ENCODE results near the gene CDC42BPB. TPM values are rescaled to one million over a fixed set of nuclear protein-coding genes. Genes with fewer than 3 reads are reported as not detected.

The CDC42BPB gene
- total RNA-seq, 1 donor: 118 TPM

- TF ChIP-seq CTCF (IDR thresholded peaks at IDR 0.05; ENCODE audit: extremely low read depth, low read depth, low read length): no peak
These were observed 107.4 kb downstream of the CDC42BPB start for GRCh38 chr14:102949801-102950451.

GRCh38 chr14:102949062-102949800 lies 108.1 kb downstream of the CDC42BPB start:
- H3K9me3 ChIP-seq (ENCODE audit: low read depth, low read length): no peaks in the 10 kb centered on the region
- H3K27me3 ChIP-seq (ENCODE audit: insufficient read depth, low read length): no peaks in the 10 kb centered on the region
- H3K4me2 ChIP-seq (ENCODE audit: insufficient read depth, low read length): no peak overlapping the region
- no peak overlapping the region for H2AFZ ChIP-seq (ENCODE audit: low read length)
- peaks cover 85% of the 10 kb centered on the region for H3K36me3 ChIP-seq (ENCODE audit: insufficient read depth, low read length)
- no peak overlapping the region for H3K4me3 ChIP-seq (ENCODE audit: insufficient read depth, low read length)
- TF ChIP-seq CTCF (IDR thresholded peaks at IDR 0.05; ENCODE audit: extremely low read depth, low read depth, low read length): no peak
- peak; percentile 86 for DNase-seq (ENCODE audit: insufficient read length, low spot score, missing footprints)
- H3K27ac ChIP-seq (ENCODE audit: low read depth, low read length): no peak overlapping the region
- H3K79me2 ChIP-seq (ENCODE audit: insufficient read depth, low read length): no peaks in the 10 kb centered on the region
- peaks cover 17% of the 10 kb centered on the region for H4K20me1 ChIP-seq (ENCODE audit: insufficient read depth, low read length)
- no peaks in the 10 kb centered on the region for H3K4me1 ChIP-seq (ENCODE audit: insufficient read depth, low read length)

More at GRCh38 chr14:102949801-102950451, 107.4 kb downstream of the CDC42BPB start:
- Histone ChIP-seq H2AFZ (ENCODE audit: low read length) (no peak overlapping the region), H3K4me2 (ENCODE audit: insufficient read depth, low read length) (no peak overlapping the region), H3K27me3 (ENCODE audit: insufficient read depth, low read length) (no peaks in the 10 kb centered on the region), H3K36me3 (ENCODE audit: insufficient read depth, low read length) (peaks cover 87% of the 10 kb centered on the region), H3K27ac (ENCODE audit: low read depth, low read length) (no peak overlapping the region), H4K20me1 (ENCODE audit: insufficient read depth, low read length) (peaks cover 17% of the 10 kb centered on the region), H3K9me3 (ENCODE audit: low read depth, low read length) (no peaks in the 10 kb centered on the region), H3K4me1 (ENCODE audit: insufficient read depth, low read length) (no peaks in the 10 kb centered on the region), H3K79me2 (ENCODE audit: insufficient read depth, low read length) (no peaks in the 10 kb centered on the region), H3K4me3 (ENCODE audit: insufficient read depth, low read length) (no peak overlapping the region)
- peak; percentile 91 for DNase-seq (ENCODE audit: insufficient read length, low spot score, missing footprints)

GRCh38 chr14:102948698-102949061 lies 108.7 kb downstream of the CDC42BPB start:
- Histone ChIP-seq H3K4me3 (ENCODE audit: insufficient read depth, low read length) (no peak overlapping the region), H3K4me2 (ENCODE audit: insufficient read depth, low read length) (no peak overlapping the region), H3K79me2 (ENCODE audit: insufficient read depth, low read length) (no peaks in the 10 kb centered on the region), H3K27ac (ENCODE audit: low read depth, low read length) (no peak overlapping the region), H2AFZ (ENCODE audit: low read length) (no peak overlapping the region), H3K9me3 (ENCODE audit: low read depth, low read length) (no peaks in the 10 kb centered on the region), H4K20me1 (ENCODE audit: insufficient read depth, low read length) (peaks cover 17% of the 10 kb centered on the region), H3K4me1 (ENCODE audit: insufficient read depth, low read length) (no peaks in the 10 kb centered on the region), H3K27me3 (ENCODE audit: insufficient read depth, low read length) (no peaks in the 10 kb centered on the region), H3K36me3 (ENCODE audit: insufficient read depth, low read length) (peaks cover 85% of the 10 kb centered on the region)
- TF ChIP-seq CTCF (IDR thresholded peaks at IDR 0.05; ENCODE audit: extremely low read depth, low read depth, low read length): no peak
- no peak for DNase-seq (ENCODE audit: insufficient read length, low spot score, missing footprints)
